Ascending aorta (tissue), 2 donors: ENCODE data around the gene LYPLA2. TPM values are rescaled to one million over a fixed set of nuclear protein-coding genes. Genes with fewer than 3 reads are reported as not detected.

Source experiments
- DNase-seq, 2 donors: peaks; one replicate each; pipeline ENCODE4 v3.0.0-alpha.2; 2019; ENCODE audit warnings: low spot score in 2 of 2
- H3K27ac ChIP-seq, 2 donors: fragments of 200-600 bp; sonication (generic); one replicate each; pipeline ENCODE4 v1.5.1; 2016 to 2017; ENCODE audit warnings: mild to moderate bottlenecking in 1 of 2
- H3K27me3 ChIP-seq: fragments of 200-600 bp; sonication (generic); one replicate; pipeline ENCODE4 v1.5.1; 2017
- H3K36me3 ChIP-seq, 2 donors: fragments of 200-600 bp; sonication (generic); one replicate each; pipeline ENCODE4 v1.5.1; 2016
- H3K4me1 ChIP-seq, 2 donors: fragments of 200-600 bp; sonication (generic); one replicate each; pipeline ENCODE4 v1.5.1; 2016 to 2017; ENCODE audit warnings: mild to moderate bottlenecking in 1 of 2
- H3K4me3 ChIP-seq, 2 donors: fragments of 200-600 bp; sonication (generic); one replicate each; pipeline ENCODE4 v1.5.1; 2016 to 2017; ENCODE audit warnings: mild to moderate bottlenecking in 1 of 2
- H3K9me3 ChIP-seq, 2 donors: fragments of 200-600 bp; sonication (generic); one replicate each; pipeline ENCODE4 v1.5.1; 2016
- intact Hi-C: fragments of 100-400 bp; cut with DNase I; formaldehyde crosslinking; loops from one replicate; pipeline ENCODE4 v1.15.1; 2023
- total RNA-seq: library from RNA; depleted of rRNA; stranded (reverse); fragments of >200 nt; gene quantifications from one replicate; pipeline ENCODE4 v1.1.0, GENCODE V29; 2016
- TF ChIP-seq, protein P1 (sequence below), 3 experiments: fragments of 200-600 bp in 2 of 3; fragments of 450-650 bp in 1 of 3; sonication (generic) in 2 of 3; IDR thresholded peaks; one replicate each; pipeline ENCODE4 v1.5.1; 2016 to 2019; ENCODE audit warnings: antibody characterized with exemption in 3 of 3, mild to moderate bottlenecking in 1 of 3, moderate library complexity in 1 of 3

Gene LYPLA2
- 127 TPM for total RNA-seq

DNA sequence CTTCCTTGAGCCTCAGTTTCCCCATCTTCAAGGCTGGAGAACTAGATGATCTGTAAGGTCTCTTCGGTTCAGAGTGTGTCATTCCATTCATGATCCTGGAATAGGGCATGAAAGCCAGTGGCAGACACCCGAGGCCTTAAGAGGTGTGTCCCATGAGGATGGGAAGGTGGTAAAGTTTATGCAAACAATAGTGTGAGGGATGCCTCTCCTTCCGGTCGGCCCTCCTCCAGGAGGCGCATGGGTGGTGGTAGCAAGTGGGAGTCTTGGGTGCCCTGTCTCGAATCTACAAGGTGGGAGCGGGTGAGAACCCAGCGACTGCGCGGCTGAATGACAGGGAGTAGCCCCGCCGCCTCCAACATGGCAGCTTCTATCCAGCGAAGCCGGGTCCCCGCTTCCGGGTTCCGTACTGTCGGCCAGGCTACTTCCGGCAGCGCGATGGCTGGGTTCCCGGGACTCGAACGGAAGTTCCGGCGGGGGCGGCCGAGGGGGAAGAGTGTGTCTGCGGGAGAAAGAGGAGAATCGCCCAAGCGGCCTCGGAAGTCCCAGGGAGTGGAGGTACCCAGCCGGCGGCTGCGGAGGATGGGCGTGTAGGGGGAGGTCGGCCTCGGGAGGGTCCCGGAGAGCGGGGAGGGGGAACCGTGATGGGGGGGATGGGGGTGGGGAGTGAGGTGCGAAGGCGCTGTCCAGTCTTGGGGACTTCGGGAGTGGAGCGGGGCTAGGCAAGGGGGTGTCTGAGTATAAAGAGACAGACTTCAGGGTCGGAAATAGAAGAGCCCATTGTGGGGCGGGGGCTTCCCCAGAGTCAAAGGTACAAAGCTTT lies at the start of gene LYPLA2:
Gene LYPLA2, plus strand, starts transcription at position 450 of the 820 bp plus-strand sequence. CDS start 1,538 bp downstream, outside the sequence.
- Histone ChIP-seq H3K9me3 (no peaks in the 10 kb centered on the region), H3K27ac (peak within 1 kb of the TSS; percentile 60 to 74), H3K27me3 (no peaks in the 10 kb centered on the region), H3K4me1 (peaks cover 9 to 19% of the 10 kb centered on the region in 2 donors), H3K4me3 (peak within 1 kb of the TSS; percentile 61 to 80), H3K36me3 (peaks cover 30 to 43% of the 10 kb centered on the region in 2 donors)
- intact Hi-C loops = loop anchor here (1.0 kb wide), 1 partner anchor 9 kb away; the partner anchor contains the start of gene GALE
- DNase-seq = peak; percentile 77 to 97
- TF ChIP-seq, protein P1, sequence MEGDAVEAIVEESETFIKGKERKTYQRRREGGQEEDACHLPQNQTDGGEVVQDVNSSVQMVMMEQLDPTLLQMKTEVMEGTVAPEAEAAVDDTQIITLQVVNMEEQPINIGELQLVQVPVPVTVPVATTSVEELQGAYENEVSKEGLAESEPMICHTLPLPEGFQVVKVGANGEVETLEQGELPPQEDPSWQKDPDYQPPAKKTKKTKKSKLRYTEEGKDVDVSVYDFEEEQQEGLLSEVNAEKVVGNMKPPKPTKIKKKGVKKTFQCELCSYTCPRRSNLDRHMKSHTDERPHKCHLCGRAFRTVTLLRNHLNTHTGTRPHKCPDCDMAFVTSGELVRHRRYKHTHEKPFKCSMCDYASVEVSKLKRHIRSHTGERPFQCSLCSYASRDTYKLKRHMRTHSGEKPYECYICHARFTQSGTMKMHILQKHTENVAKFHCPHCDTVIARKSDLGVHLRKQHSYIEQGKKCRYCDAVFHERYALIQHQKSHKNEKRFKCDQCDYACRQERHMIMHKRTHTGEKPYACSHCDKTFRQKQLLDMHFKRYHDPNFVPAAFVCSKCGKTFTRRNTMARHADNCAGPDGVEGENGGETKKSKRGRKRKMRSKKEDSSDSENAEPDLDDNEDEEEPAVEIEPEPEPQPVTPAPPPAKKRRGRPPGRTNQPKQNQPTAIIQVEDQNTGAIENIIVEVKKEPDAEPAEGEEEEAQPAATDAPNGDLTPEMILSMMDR (IDR thresholded peaks at IDR 0.05) = no peak

- Histone ChIP-seq H3K27ac (no peak overlapping the region), H3K27me3 (no peaks in the 10 kb centered on the region), H3K36me3 (peaks cover 0 to 3% of the 10 kb centered on the region in 2 donors), H3K9me3 (no peaks in the 10 kb centered on the region), H3K4me3 (no peak overlapping the region), H3K4me1 (peaks cover 4 to 12% of the 10 kb centered on the region in 2 donors)
- intact Hi-C loops = loop anchor here (5.0 kb wide), 1 partner anchor 49 kb away; the partner anchor contains the start of gene RPL11
- TF ChIP-seq, protein P1 (IDR thresholded peaks at IDR 0.05) = no peak
- no peak for DNase-seq
Observed at GRCh38 chr1:23741609-23742008, 49.3 kb upstream of the LYPLA2 start.

DNA sequence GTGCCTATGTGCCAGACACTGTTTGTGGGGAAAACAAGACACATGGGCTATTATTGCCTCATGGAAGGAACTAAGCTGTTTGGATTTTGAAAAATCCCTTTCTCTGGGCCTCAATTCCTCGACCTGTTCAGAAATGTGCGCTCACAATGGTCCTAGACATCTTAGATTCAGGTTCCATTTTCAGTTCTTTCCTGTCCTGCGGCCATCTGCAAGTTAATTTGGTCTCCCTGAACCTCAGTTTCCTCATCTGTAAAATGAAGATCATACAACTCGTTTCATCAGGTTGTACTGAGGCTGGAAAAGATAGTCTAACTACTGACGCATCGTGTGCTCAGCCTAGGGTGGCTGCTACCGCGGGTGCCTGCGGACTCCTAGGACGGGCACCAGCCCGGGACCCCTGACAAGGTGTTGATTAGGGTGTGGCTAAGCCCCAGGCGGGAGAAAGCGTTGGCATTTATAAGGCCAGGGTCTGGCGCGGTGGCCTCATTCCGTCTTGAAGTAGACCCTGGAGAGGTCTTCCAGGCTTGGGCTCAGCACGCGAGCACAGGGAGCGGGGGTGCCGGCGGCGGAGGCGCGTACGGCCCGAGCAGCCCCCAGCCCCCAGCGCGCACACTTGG lies 48.2 kb upstream of the LYPLA2 start:
- intact Hi-C loops = loop anchor here (5.0 kb wide), 1 partner anchor 50 kb away; the partner anchor contains the start of gene RPL11

GRCh38 chr1:23743287-23744152 lies 47.4 kb upstream of the LYPLA2 start, which contains the start of gene ELOA:
Gene ELOA, plus strand, starts transcription at chr1:23743471. Its CDS starts 33 bp downstream, at chr1:23743504.
- Histone ChIP-seq H3K4me1 (peaks cover 4 to 12% of the 10 kb centered on the region in 2 donors), H3K27ac (peak within 1 kb of the TSS; percentile 81 to 87), H3K27me3 (no peaks in the 10 kb centered on the region), H3K9me3 (no peaks in the 10 kb centered on the region), H3K4me3 (peak within 1 kb of the TSS; percentile 74 to 98), H3K36me3 (peaks cover 0 to 7% of the 10 kb centered on the region in 2 donors)
- peak in 1 of 2 donors; percentile 78 for DNase-seq
- intact Hi-C loops = loop anchor here (5.0 kb wide), 1 partner anchor 51 kb away; the partner anchor contains the start of gene RPL11
- TF ChIP-seq, protein P1 (IDR thresholded peaks at IDR 0.05) = no peak

More for the DNA sequence above, 48.2 kb upstream of the LYPLA2 start:
- DNase-seq = no peak
- H3K4me1 ChIP-seq = peaks cover 4 to 12% of the 10 kb centered on the region in 2 donors
- H3K4me3 ChIP-seq = peak overlapping the region; percentile 74 to 98
- H3K27ac ChIP-seq = peak overlapping the region; percentile 81 to 87
- no peaks in the 10 kb centered on the region for H3K9me3 ChIP-seq
- no peaks in the 10 kb centered on the region for H3K27me3 ChIP-seq
- H3K36me3 ChIP-seq = peaks cover 0 to 7% of the 10 kb centered on the region in 2 donors
- TF ChIP-seq, protein P1 (IDR thresholded peaks at IDR 0.05) = no peak

DNA sequence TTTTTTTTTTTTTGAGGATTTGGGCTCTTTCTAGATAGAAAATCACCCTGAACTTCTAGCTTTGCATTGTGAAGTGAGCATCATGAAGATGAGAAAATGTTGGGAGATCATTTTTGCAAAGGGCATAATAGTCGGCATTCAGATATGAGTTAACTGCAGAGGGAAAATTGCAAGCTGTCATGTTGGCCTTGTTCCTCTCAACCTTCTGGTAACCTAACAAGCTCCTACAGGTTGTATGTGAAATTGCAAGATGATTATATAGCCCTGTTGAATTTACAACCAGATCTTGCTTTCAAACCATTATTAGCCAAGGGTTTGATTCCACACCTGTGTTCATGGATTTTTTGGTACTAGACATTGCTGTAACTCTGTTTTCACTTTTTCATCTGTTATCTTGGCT lies 45.4 kb upstream of the LYPLA2 start:
- H3K27me3 ChIP-seq = no peaks in the 10 kb centered on the region
- no peak overlapping the region for H3K4me3 ChIP-seq
- H3K27ac ChIP-seq = no peak overlapping the region
- DNase-seq = no peak
- TF ChIP-seq, protein P1 (IDR thresholded peaks at IDR 0.05) = peak in 1 of 3 experiments; percentile 19
- intact Hi-C loops = no loop called here
- H3K9me3 ChIP-seq = no peaks in the 10 kb centered on the region
- peaks cover 3 to 11% of the 10 kb centered on the region in 2 donors for H3K36me3 ChIP-seq
- H3K4me1 ChIP-seq = peaks cover 4 to 12% of the 10 kb centered on the region in 2 donors
